ENCODE measurements around the gene SLC24A3. TPM values are rescaled to one million over a fixed set of nuclear protein-coding genes. Genes with fewer than 3 reads are reported as not detected.

Gene SLC24A3
- total RNA-seq, 1 donor from 2014 or later = 33.5 TPM

DNA sequence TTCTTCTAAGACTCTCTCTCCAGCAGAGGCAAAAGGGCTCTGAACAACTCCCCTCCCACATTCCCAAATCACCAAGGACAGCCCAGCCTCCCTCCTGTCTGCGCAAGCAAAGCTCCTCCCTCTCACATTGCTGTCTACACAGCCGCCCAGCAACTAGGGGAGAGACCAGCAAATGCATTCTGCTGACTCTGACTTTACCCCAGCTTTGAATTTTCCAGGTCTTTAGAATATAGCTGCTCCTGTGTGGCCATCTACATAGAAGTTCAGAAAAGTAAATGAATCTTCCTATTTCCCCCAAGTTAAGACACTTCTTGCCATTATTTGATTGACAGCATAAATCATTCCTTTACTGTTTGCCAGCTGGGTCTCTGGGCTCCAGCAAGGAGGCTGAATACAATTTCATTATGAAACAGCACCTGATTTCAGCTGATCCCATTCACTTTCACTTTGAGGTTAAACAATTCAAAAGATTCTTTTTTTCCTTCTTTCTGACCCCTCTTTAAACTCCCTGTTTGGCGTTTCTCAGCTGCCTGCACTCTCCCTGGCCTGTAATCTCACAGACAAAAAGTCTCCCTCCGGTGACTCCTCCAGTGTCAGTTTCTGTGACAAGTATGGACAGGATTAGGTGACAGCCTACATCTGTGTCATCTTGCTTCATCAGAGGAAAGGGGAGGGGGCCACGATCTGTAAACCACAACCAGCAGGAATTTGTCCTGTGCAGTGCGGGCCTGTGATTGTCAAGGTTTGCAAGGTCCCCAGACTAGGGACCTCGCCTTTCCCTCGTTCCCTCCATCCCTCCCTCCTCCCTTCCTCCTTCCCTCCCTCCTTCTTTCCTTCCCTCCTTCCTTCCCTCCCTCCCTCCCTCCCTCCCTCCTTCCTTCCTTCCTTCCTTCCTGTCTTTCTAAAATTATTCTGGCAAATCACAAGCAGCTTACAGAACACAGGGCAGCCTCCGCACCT, 340.1 kb downstream of the SLC24A3 start:
- DNase-seq = peak; percentile 82

DNA sequence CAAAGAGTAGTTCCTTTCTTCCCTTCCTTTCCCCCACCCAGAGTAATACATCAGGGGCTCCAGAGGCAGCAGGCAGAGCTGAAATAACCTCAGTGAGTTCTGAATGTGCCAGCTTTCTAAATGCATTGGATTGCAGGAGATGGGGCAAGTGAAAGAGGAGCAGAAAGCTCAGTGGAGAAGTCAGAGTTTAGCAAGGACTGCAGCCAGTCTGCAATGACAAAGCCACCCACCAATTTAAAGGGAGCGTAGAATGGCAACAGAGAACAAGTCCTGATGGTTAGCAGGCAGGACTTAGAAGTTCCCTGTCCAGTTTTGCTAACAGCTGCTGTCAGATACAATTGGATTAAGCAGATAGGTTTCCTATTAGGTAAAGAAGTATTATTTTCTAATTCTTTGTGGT, 342.2 kb downstream of the SLC24A3 start:
- no peak for DNase-seq

DNA sequence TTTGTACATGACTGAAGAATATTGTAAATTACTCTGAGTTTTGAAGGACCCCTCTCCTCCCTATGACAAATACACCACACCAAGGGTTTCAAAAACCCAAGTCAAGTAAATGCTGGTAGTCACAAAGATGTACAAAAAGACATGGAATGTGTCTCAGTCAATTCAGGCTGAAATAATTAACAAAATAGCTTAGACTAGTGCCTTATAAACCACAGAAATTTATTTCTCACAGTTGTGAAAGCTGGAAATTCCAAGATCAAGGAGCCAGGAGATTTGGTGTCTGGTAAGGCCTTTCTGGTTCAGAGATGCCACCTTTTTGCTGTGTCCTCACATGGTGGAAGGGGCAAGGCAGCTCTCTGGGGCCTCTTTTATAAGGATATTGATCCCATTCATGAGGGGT, 343.3 kb downstream of the SLC24A3 start:
- DNase-seq = no peak

DNA sequence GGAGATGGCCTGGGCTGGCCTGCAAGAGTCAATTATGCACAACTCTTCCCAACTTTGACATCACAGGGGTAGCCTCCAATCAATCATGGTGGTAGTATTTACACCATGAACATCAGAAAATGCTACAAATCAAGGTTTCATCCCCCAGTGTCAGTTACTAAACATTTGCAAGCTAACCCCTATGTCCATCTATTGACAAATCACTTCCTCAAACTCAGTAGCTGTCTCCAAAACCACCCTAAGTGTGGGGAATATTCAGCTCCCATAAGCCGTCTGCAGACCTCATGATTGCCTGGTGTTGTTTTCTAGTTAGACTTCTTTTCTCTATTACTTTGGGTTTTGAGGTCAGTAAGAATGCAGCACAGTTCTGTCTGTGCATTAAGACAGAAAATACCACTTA, 344.8 kb downstream of the SLC24A3 start:
- DNase-seq = no peak

DNA sequence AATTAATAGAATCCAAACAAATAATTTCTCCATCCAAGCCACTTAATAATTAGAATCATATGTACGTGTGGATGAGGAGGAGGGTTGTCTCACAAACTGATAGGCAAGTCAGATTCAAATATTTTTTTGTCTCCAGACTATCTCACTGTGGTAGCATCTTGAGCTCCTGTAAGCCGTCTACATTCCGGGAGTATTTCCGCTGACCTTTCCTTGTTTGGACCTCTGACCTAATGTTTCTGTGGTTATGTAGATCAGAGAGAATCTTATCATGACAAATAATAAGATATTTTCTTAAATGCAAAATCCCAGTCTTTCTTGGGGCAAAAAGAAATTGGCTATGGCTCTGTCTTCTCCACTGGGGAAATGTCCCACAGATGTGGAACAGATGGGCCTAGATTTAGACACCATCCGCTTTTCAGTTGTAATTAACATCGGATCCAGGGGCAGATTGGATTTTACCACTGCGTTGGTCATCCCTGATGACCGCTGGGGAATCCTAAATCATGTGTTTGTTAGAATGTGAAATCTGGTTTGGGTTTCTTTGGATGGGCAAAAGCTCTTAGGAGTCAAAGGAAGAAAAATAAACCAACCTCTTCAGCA, 348.5 kb downstream of the SLC24A3 start:
- no peak for DNase-seq

DNA sequence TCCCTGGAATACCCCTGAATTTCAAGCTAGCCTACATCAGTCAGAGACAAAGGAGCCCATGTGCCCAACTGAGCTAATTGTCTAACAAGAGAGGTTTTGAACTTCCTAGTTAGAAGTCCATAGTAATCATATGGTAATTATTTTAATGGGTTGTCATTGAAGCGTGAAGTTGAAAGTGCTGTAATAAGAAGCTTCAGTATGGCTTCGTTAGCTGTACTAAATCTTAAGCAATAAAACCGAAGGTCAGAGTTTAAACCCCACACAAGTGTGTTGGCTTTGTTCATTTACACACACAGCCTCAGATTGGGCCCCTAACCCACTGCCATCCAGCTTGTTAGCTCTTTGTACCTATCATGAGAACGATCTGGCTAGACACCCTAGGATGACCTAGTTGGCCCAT, 350.0 kb downstream of the SLC24A3 start:
- DNase-seq = no peak

DNA sequence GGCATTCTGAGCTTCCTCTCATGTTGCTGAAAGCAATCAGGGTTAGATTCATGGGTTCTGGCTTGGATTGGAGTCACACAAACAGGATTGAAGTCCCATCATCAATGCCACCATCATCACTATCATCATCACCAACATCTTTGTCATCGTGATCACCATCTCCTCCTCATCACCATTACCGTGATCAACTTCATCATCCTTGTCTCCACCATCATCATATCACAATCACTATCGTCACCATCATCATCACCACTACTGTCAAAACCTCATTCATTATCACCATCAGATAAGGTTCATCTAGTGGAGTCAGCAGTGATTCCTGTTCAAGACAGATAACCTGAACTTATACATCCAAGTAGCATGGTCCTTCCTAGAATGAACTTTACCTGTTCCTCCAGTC, 351.8 kb downstream of the SLC24A3 start:
- DNase-seq = no peak

DNA sequence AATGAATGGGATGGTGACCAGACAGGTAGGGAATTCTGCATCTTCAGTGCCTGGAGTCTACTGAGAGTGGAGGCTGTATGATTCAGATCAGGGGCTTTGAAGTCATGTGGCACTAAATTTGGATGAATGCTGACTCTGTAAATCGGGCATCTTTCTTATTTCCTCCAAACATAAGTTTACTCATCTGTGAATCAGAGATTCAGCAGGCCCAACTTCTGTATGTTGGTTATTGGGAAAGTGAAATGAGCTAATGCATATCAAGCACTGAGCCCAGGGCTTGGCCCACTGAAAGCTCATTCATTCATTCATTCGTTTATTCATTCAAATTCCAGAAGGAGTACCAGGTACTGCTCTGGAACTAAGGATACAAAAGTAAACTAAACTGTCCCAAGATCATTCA, 353.3 kb downstream of the SLC24A3 start:
- DNase-seq = no peak

DNA sequence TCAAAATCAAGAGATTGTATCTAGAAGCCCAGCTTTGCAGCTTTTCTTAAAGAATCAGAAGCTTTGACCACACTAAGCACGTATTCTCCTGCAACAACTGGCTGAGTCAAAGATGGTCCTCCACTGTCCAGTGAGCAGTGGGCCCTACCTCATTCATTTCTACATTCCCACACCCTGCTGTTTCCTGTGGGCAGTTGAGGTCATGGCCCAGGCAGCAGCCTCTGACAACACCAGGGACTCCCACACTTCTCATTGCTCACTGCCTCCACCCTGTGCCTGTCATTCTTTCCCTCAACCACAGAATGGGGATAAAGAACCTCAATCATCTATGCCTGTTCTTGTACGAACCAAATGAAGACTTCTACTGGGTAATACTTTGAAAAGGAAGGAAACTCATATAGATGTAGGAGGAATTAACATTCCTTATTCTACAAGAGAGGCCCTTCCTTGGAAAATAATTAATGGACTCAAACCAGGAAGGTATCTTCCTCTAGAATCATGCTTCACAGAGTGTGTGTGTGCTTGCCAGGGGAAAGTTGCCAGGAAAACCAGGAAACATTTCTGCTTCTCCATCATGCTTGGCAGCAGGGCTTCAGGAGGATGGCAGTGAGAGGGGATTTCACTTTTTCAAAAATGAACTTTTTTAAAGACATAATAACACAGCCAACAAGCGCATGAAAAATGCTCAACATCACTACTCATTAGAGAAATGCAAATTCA, 353.9 kb downstream of the SLC24A3 start:
- DNase-seq = no peak

DNA sequence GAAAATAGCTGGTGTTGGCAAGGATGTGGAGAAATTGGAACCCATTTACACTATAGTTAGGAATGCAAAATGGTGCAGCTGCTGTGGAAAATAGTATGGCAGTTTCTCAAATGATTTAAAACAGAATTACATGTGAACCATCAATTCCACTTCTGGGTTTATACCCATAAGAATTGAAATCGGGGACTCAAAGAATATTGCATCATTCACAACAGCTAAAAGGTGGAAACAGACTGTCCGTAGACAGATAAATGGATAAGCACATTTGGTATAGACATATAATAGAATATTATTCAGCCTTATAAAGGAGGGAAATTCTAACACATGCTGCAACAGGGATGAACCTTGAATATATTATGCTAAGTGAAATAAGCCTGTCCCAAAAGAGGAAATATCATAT, 355.7 kb downstream of the SLC24A3 start:
- no peak for DNase-seq

DNA sequence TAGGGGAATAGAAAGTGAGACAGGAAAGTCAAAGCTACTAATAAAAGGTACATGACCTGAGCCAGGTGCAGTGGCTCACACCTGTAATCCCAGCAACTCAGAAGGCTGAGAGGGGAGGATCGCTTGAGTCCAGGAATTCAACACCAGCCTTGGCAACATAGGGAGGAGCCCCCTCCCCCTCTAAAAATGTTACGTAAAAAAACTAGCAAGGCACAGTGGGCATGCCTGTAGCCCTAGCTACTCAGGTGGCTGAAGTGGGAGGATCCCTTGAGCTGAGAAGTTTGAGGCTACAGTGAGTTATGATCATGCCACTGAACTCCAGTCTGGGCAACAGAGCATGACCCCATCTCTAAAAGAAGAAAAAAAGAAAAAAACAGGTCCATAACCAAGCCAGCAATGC, 359.6 kb downstream of the SLC24A3 start:
- DNase-seq = no peak

DNA sequence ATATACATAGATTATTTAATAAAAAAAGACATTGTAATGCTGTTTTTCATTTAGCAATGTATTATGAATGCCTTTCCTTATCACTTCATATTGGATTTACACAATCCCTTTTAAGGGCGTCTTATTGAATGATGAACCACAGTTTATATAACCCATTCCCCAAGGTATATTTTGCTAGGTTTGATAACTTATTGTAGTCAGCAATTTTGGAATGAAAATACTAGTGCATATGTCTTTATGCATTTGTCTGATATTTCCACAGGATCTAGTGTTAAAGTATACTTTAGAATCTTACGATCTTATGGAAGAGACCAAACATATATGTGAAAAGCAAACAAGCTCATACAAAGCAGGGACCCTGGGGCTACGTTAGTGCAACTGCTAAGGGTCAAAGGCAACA, 365.2 kb downstream of the SLC24A3 start:
- no peak for DNase-seq

DNA sequence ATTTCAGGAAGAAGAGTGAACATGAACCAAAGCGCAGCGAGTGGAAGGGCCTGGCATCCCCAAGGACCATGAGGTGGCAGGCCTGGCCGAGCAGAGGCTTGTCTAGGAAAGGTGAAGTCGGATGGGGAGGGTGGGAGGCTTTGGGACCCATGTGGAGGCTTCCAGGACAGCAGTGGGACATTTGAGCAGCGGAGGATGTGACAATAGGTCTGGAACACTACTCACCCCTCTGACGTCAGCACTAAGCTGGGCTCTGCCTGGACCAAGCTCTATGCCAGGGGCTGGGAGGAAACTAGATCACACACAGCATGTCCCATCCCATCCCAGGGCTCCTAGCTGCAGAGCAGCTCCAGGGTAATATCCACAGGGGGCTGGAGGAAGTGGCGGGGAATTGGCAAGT, 370.3 kb downstream of the SLC24A3 start:
- DNase-seq = no peak

DNA sequence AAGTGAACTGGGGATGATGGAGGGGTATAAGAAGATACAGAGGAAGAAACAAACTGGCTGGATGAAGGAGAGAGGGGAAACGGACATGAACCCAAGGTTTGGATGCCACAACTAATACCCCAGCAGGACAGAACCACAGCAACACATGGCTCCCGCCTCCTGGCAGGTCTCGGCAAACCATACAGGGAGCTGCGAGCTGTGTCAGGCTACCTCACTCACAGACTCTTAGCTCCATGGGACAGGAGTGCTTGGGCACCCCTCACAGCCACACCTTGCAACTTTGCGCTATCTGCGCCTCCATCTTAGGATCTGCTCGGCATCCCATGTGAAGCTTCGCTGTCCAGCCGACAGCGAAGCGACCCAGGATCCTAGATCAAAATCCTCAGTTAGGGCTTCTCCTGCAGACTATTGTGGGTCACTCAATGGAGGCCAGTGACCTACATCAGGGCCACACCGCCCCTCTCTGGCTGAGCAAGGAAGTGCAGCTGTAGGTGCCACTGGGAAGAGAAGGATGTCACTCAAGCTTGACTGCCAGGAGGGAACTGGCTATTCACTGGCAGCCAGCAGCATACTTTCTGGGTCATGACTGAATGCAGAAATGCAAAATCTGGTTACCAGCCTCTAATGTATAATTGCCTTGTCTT, 371.2 kb downstream of the SLC24A3 start:
- peak; percentile 64 for DNase-seq

DNA sequence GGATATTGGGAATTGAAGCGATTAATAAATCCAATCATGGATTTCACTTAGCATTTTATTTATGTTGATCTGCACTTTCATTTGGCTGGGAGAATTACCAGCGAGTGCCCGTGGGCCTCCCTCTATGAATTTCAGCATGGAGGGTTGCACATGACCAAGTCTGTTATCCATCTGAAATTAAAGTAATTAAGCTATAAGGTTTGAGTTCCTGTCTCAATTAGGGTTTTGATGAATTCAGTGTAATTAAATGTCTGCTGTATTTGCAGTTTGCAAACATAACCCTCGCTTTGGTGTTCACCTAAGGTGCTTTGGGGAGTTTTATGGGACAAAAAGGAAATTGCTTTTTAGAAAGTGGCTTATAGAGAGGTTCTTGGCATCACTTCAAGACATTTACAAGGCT, 375.8 kb downstream of the SLC24A3 start:
- no peak for DNase-seq

DNA sequence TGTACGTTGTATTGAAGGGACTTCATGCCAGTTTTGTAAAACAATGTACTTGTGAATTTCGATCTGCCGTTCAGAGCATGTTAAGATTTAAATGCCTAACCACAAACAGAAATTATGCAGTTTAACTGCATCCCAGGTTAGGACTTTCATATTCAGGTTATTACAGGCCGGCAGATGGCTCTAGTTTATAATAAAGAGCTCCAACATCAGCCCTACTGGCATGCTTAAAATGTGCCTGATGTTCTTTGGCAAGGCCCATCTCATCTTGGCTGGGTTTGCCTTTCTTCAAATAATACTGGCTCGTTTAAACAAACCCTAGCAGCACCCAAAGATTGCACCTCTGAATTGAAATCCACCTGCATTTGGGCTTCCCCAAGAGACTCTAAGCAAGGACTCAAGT, 376.3 kb downstream of the SLC24A3 start:
- peak; percentile 78 for DNase-seq

DNA sequence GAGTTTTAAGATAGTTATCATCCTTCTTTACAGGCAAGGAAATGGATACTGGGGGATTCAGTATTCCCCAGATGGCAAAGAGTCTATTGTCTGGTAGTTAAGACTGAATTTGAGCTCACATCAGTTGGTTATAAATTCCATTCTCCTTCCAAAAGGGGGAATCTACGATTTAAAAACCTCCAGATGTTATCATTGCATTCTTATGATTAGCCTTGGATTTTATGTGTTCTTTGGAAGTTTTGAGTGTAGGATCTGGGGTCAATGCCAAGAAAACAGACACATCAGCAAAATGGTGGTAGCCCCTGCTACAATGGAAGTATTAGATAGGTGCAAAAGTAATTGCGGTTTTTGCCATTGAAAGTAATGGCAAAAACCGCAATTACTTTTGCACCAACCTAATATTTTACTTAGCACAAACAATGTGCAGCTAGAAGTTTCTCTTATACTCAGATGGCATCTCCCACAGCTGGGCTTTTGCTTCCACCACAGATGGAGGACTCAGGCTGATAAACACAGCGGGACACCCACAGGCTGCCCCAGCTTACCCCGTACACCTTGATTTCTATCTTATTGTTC, 377.4 kb downstream of the SLC24A3 start:
- peak; percentile 54 for DNase-seq

DNA sequence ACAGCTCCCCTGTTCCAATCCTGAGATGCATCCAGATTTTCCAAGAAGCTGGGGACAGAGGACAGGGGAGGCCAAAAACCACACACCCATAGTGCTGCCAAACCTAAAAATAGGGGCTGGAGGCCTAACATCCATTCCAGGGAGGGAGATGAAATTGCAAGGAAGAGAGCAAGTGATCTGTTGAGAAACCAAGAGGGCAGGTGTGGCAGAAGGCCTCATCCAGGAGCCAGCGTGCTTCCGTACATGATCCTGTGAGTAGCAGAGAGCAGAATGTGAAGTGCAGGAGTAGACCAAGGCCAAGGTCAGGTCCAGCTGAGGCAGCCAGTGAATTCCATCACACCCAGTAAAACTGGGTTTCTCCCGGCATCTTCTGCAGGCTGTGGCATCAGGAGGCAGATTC, 377.9 kb downstream of the SLC24A3 start:
- DNase-seq = peak; percentile 9

DNA sequence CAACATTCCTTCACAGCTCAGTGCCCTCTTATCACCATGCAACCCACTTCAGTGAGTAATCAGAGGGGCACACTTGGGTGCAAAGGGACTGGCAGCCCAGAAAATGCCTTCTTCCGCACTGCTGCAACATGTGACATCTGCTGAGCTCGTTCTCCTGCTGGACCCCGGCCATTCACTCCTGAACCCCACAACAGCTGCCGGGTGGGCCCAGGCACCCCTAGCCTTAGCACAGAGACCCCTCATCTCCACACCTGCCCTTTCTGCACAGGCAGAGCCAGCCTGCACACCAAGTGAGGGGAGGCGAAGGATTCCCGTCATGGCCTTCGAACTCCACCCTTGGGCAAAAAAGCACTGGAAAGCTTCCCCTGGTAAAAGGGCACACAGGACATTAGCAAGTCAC, 381.3 kb downstream of the SLC24A3 start:
- peak; percentile 17 for DNase-seq

DNA sequence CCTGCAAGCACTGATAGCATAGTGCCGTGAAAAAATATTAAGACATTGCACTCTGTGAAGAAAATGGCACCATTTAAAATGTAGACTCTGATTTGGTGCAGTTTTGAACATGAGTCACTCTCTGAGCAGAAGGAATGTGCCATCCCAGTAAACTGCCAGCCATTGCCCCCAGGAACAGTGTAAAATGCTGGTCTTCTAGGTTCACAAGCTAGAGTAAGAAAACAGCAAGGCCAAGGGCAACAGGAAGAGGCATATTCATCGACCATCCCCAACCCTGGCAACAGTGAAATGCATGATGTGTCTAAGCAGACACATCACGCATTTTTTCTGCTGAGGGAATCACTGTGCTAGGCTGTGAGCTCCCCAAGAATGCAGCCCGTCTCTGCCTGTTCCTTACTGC, 382.5 kb downstream of the SLC24A3 start:
- no peak for DNase-seq

DNA sequence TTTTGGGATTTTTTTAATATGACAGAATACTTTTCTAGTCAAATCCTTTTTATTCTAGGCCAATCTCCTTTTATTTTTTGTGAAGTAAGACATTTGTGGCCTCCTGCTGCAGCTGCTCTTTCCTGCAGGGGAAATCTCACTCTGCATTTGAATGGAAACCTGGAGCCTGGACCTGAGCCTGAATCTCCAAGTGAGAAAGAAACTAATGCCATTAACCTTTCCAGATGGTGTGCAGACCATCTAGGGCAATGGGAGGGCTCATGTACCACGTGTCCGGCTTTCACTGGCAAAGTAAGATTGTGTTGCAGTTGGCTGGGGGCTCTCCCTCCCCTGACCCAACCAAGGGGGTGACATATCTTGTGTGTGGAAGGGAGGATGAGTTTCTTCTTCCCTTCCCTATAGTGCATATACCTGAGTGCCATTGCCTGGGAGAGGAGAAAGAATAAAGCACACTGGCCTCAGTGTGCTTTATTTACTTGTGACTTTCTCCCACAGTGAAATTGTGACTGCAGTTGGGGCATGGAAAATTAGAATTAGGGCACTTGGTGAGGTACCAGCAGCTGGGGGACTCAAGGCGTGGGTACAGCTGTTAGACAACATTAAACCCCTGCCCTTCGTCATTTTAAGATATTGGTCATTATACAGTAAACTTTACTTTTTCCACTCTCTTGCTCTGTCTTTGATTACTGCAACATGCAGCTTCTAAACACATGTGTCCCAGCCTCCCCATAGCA, 385.8 kb downstream of the SLC24A3 start:
- peak; percentile 54 for DNase-seq

DNA sequence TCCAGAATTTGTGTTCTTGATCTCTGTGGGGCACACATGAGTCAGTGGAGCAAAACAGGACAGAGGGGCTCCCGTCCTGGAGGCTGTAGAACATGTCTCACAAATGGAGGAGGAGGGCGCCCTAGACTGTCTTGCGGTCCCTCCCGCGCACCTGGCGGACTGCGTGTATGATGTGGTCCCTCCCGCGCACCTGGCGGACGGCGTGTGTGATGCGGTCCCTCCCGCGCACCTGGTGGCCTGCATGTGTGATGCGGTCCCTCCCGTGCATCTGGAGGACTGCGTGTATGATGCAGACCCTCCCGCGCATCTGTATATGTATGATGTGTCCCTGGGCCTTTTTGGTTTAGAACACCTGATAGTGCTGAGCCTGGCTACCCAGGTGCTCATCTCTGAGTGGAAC, 386.8 kb downstream of the SLC24A3 start:
- no peak for DNase-seq

Data from tongue (tissue), 2 donors.